Measurements from ENCODE around the gene GALNT9.
"Not testable (repeated sequence)": the region's sequence is repeated elsewhere in the genome, so short reads cannot be mapped to it uniquely, and the experiment has no call there.

Gene GALNT9

DNA sequence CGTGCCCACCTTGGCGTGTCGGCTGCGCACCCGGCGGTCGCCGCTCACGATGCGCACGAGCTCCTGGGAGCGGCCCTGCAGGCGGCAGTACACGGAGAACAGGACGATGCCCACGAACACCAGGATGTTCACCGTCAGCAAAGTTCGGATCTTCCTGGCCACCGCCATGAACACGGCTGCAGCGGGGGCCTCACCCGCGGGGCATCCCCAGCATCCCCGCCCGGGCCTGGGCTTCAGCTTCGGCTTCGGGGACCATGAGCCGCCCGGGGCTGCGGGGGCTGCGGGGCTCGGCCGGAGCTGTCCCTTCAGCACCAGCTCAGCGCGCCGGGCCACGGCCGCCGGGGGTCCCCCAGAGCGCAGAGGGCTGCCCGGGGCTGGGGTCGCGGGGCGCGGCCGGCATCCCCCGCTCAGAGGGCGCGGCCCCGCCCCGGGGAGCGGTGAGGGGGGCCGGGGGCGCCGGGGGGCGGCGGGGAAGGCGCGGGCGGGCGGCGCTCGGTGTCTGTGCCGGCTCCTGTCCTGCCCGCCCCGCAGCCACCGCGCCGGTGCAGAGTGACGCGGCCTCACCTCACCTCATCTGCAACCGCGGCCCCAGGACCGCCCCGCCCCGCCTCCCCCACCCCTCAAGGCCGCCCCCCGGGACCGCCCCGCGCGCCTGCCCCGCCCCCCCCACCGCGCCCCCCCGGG, at the start of gene GALNT9:
Gene GALNT9 (minus strand): TSS at position 554 of the 684 bp plus-strand sequence. CDS start 386 bp downstream, at position 168.
- no peak for DNase-seq

- not testable (repeated sequence) for DNase-seq
Measured at GRCh38 chr12:132379057-132379456, 49.7 kb upstream of the GALNT9 start.

GRCh38 chr12:132377147-132377546, 47.8 kb upstream of the GALNT9 start:
- no peak for DNase-seq

GRCh38 chr12:132376464-132376830, 47.1 kb upstream of the GALNT9 start:
- DNase-seq = no peak

GRCh38 chr12:132375747-132376463, 46.5 kb upstream of the GALNT9 start:
- no peak for DNase-seq

- no peak for DNase-seq
Measured at GRCh38 chr12:132374612-132375445, 45.4 kb upstream of the GALNT9 start.

DNA sequence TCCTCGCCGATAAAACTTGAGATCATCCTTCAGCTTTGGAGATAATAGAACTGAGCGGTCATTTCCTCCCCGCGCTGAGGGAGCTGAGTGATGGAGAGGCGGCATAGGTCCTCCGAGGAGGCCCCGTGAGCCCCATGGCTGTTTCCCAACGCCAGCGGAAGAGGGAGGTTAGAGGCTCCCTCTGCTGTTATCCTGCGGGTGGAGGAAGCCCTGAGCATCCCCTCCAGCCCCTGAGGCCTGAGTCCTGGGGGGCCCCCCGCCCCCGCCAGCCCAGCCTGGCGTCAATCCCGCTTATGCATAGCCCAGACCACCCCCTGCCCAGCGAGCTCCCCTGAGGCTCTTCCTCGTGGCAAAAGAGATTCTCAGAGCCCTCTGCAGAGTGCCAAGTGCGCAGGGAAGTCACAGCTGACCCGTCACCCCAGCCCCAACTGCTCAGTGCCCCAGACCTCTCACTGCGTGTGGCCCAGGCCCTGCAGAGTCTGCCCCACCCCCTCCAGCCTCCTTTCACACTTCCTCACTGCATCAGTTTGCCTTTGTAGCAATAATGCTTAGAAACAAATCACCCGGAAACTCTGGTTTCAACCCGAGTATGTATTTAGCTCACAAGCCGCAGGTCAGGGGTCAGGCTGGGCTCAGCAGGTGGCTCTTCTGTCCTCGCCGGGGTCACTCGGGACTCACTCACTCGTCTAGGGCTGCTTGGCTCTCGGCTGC, 44.7 kb upstream of the GALNT9 start:
- no peak for DNase-seq

- no peak for DNase-seq
Measured at GRCh38 chr12:132367852-132368251, 38.5 kb upstream of the GALNT9 start.

- no peak for DNase-seq
Measured at GRCh38 chr12:132367071-132367851, 37.9 kb upstream of the GALNT9 start.

DNA sequence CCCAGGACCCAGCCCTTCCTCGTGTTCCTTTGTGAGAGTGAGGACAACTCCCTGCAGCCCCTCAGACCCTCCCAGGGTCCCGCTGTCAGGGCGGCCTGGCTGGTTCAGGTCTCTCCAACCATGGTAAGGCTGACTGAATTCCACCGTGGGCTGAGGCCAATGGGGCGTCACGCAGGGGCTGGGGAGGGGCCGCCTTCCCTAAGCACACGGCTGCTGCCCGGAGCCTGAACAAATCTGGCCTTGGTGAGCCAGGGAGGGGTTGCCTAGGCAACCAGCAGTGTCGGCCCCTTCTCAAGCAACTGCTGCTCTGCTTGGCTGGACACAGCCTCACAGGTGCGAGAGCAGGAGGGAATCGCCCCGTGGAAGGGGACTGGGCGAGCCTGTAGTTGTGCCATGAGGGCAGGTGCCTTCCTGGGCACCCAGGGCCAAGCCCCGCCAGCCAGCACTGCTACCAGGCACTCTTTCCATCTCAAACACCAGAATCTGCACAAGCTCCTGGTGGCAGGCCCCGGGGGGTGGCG, 37.0 kb upstream of the GALNT9 start:
- DNase-seq = no peak

- DNase-seq = no peak
Measured at GRCh38 chr12:132365226-132365625, 35.8 kb upstream of the GALNT9 start.

GRCh38 chr12:132364348-132364902, 35.0 kb upstream of the GALNT9 start:
- no peak for DNase-seq

GRCh38 chr12:132363661-132364347, 34.4 kb upstream of the GALNT9 start:
- no peak for DNase-seq

- DNase-seq = no peak
Measured at GRCh38 chr12:132362996-132363660, 33.7 kb upstream of the GALNT9 start.

DNA sequence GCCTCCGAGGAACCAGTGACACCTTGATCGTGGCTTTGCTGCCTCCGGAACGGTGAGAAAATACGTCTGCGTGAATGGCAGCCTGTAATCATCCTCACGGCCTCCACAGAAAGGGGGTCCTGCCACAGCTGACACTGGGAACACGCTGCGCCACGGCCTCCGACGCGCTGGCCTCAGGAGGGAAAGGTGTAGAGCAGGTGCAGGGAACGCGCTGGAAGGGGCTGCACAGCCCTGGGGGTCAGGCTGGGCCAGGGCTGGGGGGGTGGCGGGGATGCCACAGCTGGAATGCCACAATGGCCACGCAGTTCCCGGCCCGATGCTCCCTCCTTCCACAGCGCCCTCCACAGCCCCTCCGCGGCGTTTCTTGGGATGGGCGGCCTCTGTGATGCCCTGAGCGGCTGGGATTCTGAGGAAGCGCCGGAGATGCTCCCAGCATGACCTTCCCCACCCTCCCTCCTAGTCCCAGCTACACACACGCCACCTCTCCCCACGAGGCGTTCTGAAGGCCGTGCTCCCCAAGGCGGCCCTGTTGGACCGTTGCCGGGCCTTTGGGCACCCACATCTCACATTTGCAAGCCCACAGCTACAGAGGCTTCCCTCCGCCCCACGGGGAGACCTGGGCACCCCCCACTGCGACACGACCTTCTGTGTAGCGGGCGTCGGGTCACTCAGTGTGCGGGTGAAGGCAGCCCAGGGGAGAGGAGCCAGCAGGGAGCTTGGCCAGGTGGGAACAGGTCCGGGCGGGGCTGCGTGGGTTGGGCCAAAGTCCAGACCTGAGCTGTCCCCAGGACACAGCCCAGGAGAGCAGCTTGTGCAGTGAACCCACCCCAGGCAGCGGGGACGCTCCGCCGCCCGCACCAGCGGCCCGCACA, 31.8 kb upstream of the GALNT9 start:
- DNase-seq = no peak

GRCh38 chr12:132360410-132360809, 31.0 kb upstream of the GALNT9 start:
- DNase-seq = no peak

DNA sequence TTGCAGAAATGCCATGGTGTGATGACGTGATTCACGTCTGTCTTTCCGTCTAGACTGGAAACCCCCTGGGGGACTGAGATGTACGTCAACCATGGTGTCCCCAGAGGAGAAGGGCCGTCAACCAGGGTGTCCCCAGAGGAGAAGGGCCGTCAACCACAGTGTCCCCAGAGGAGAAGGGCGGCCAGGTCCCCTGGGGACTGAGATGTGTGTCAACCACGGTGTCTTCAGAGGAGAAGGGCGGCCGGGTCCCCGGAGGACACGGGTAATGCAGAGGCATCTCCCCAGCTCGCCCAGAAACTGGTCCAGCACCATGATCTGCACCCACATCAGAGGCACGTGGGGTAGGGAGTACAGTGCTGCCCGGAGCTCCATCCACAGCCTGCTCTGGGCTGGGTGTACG, 30.6 kb upstream of the GALNT9 start:
- no peak for DNase-seq

DNA sequence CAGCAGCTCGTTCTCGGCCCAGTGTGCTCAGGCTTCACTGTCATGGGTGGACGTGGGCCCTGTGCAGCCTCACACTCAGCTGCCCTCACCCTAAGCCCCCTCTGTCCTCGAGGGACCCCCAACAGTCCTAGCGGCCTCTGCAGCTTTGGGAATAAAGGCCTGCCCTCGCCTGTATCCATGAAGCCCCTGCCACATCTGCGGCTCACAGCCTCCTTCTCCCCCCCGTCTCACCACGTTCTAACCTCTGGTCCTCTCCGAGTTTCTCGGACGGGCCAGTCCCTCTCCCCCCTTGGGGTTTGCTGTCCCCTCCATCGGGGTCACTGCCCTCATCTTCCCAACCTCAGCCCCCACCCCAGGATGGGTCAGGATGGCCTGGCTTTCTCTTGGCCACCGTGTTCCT, 30.2 kb upstream of the GALNT9 start:
- no peak for DNase-seq
